Measurements from ENCODE around the gene BANK1. TPM values are rescaled to one million over a fixed set of nuclear protein-coding genes. Genes with fewer than 3 reads are reported as not detected.

Gene BANK1
- total RNA-seq, 6 donors from 2014 or later, result 7.6 to 29.3 (median 11.4) TPM

- no peaks in the 10 kb centered on the region for H3K4me1 ChIP-seq
- no peak for DNase-seq
- H3K9me3 ChIP-seq, result no peaks in the 10 kb centered on the region
- no peak overlapping the region for H3K4me3 ChIP-seq
- H3K36me3 ChIP-seq, result no peaks in the 10 kb centered on the region
- no peak for TF ChIP-seq POLR2A (IDR thresholded peaks at IDR 0.05)
- no peak for TF ChIP-seq EP300 (IDR thresholded peaks at IDR 0.05)
- no peak for TF ChIP-seq CTCF (IDR thresholded peaks at IDR 0.05)
- no peak for TF ChIP-seq POLR2AphosphoS5 (IDR thresholded peaks at IDR 0.05)
- H3K27me3 ChIP-seq, result no peaks in the 10 kb centered on the region
- H3K27ac ChIP-seq, result no peak overlapping the region
- no peak for ATAC-seq (ENCODE audit: low FRiP score in 2 of 2)
Observed at GRCh38 chr4:101824500-101824899, 34.0 kb downstream of the BANK1 start.

- H3K4me1 ChIP-seq, result no peaks in the 10 kb centered on the region
- H3K9me3 ChIP-seq, result no peaks in the 10 kb centered on the region
- TF ChIP-seq POLR2AphosphoS5 (IDR thresholded peaks at IDR 0.05), result no peak
- TF ChIP-seq EP300 (IDR thresholded peaks at IDR 0.05), result no peak
- TF ChIP-seq CTCF (IDR thresholded peaks at IDR 0.05), result no peak
- no peak for TF ChIP-seq POLR2A (IDR thresholded peaks at IDR 0.05)
- DNase-seq, result no peak
- WGBS, 2 donors, result 92 to 96% methylated on average over 2 of the region's 2 CpGs
- H3K36me3 ChIP-seq, result no peaks in the 10 kb centered on the region
- ATAC-seq (ENCODE audit: low FRiP score in 2 of 2), result no peak
- no peak overlapping the region for H3K27ac ChIP-seq
- H3K27me3 ChIP-seq, result no peaks in the 10 kb centered on the region
- H3K4me3 ChIP-seq, result no peak overlapping the region
Observed at GRCh38 chr4:101825953-101826352, 35.4 kb downstream of the BANK1 start.

GRCh38 chr4:101831816-101832215, 41.3 kb downstream of the BANK1 start:
- no peak for DNase-seq
- no peaks in the 10 kb centered on the region for H3K36me3 ChIP-seq
- peaks cover 0 to 10% (median 0%) of the 10 kb centered on the region in 4 donors for H3K4me1 ChIP-seq
- no peak for ATAC-seq (ENCODE audit: low FRiP score in 2 of 2)
- H3K9me3 ChIP-seq, result no peaks in the 10 kb centered on the region
- H3K27me3 ChIP-seq, result no peaks in the 10 kb centered on the region
- no peak overlapping the region for H3K4me3 ChIP-seq
- no peak for TF ChIP-seq POLR2A (IDR thresholded peaks at IDR 0.05)
- TF ChIP-seq CTCF (IDR thresholded peaks at IDR 0.05), result no peak
- TF ChIP-seq POLR2AphosphoS5 (IDR thresholded peaks at IDR 0.05), result no peak
- H3K27ac ChIP-seq, result no peak overlapping the region

- peak in 1 of 2 donors; percentile 53 for ATAC-seq (ENCODE audit: low FRiP score in 2 of 2)
- WGBS, 2 donors, result 59 to 68% methylated on average over 1 of the region's 1 CpG
Observed at GRCh38 chr4:101833480-101833879, 43.0 kb downstream of the BANK1 start.

More at GRCh38 chr4:101833480-101833879, 43.0 kb downstream of the BANK1 start:
- H3K27me3 ChIP-seq, result no peaks in the 10 kb centered on the region
- DNase-seq, result no peak
- no peaks in the 10 kb centered on the region for H3K9me3 ChIP-seq
- H3K4me3 ChIP-seq, result no peak overlapping the region
- TF ChIP-seq POLR2AphosphoS5 (IDR thresholded peaks at IDR 0.05) (no peak), EP300 (IDR thresholded peaks at IDR 0.05) (no peak), POLR2A (IDR thresholded peaks at IDR 0.05) (no peak), CTCF (IDR thresholded peaks at IDR 0.05) (no peak)
- no peak overlapping the region for H3K27ac ChIP-seq
- H3K36me3 ChIP-seq, result no peaks in the 10 kb centered on the region
- peaks cover 0 to 10% (median 0%) of the 10 kb centered on the region in 4 donors for H3K4me1 ChIP-seq

Measured in upper lobe of left lung (tissue), 6 donors.